ENCODE results near the gene TXNDC12.

- TF ChIP-seq, protein P1, sequence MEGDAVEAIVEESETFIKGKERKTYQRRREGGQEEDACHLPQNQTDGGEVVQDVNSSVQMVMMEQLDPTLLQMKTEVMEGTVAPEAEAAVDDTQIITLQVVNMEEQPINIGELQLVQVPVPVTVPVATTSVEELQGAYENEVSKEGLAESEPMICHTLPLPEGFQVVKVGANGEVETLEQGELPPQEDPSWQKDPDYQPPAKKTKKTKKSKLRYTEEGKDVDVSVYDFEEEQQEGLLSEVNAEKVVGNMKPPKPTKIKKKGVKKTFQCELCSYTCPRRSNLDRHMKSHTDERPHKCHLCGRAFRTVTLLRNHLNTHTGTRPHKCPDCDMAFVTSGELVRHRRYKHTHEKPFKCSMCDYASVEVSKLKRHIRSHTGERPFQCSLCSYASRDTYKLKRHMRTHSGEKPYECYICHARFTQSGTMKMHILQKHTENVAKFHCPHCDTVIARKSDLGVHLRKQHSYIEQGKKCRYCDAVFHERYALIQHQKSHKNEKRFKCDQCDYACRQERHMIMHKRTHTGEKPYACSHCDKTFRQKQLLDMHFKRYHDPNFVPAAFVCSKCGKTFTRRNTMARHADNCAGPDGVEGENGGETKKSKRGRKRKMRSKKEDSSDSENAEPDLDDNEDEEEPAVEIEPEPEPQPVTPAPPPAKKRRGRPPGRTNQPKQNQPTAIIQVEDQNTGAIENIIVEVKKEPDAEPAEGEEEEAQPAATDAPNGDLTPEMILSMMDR (IDR thresholded peaks at IDR 0.05), result no peak
- TF ChIP-seq POLR2A (IDR thresholded peaks at IDR 0.05), result no peak
Observed at GRCh38 chr1:52070704-52071103, 15.7 kb upstream of the TXNDC12 start.

Measured in adrenal gland (tissue), 5 donors.